CD4-positive, alpha-beta T cell treated with Interleukin-1 beta for 1 hour (primary cell): ENCODE results near the gene PMCH.
"Not testable (repeated sequence)": the region's sequence is repeated elsewhere in the genome, so short reads cannot be mapped to it uniquely, and the experiment has no call there.

Experiments
- DNase-seq, 2 donors: peaks; one replicate each; pipeline ENCODE4 v3.0.0-alpha.2; 2020 to 2022

Gene PMCH, protein sequence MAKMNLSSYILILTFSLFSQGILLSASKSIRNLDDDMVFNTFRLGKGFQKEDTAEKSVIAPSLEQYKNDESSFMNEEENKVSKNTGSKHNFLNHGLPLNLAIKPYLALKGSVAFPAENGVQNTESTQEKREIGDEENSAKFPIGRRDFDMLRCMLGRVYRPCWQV

DNA sequence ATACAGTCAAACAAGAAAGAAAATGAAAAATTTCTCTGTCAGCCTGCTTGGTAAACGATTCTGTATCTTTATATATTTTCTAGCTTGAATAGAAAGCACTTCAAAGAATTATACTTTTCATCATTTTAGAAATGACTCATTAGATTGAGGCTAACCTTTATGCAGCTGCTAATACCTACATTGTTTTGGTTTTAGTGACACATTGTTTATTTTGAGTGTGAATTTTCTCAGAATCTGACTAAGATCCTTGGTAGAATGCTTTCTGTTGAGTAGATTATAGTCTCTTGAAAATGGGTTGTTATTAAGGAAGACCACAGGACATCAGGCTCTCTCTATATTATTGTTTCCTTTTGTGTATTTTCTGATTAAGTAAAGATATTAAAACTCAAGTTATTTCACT is at the start of gene PMCH:
Gene PMCH (minus strand): TSS at position 45 of the 400 bp plus-strand sequence. CDS start 63 bp downstream, outside the sequence.
- DNase-seq = no peak

DNA sequence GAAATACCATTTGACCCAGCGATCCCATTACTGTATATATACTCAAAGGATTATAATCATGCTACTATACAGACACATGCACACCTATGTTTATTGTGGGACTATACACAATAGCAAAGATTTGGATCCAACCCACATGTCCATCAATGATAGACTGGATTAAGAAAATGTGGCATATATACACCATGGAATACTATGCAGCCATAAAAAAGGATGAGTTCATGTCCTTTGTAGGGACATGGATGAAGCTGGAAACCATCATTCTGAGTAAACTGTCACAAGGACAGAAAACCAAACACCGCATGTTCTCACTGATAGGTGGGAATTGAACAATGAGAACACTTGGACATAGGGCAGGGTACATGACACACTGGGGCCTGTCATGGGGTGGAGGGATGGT is 43.2 kb upstream of the PMCH start:
- DNase-seq = not testable (repeated sequence)

DNA sequence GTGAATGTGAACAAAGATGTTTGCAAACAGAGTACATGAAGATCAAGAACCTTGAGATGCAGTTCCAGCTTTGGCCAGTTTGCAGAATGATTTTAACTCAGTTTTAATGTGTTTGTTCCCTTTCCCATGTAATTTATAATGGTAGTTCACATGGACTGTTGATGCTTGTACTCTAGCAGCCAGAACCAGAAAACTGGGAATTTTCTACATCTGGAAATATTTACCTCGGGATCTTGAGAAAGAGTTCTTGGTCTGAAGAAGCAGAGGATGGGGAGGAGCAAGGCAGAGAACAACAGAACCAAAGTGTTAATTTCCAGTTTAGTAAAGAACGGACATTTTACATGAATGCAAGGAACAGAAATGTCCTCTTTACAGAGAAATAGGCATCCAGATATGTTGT is 37.0 kb upstream of the PMCH start:
- no peak for DNase-seq

DNA sequence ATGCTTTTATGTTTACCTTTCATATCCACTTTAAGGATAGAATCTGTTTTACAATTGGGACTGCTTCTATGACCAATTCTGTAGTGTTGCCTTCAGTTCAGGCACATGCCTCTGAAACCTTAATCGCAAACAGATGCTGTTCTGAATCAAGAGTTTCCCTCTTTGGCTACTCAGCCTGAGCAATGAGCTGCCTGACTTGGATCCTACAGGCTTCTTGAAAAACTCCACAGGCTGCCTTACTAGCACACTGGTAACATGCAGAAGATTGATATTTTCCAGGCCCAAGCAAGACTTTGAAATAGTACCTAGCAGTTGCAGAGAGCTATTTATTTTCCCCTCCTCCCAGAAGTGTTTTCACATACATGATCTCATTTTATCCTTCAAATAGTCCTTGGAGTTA is 34.8 kb upstream of the PMCH start:
- no peak for DNase-seq

DNA sequence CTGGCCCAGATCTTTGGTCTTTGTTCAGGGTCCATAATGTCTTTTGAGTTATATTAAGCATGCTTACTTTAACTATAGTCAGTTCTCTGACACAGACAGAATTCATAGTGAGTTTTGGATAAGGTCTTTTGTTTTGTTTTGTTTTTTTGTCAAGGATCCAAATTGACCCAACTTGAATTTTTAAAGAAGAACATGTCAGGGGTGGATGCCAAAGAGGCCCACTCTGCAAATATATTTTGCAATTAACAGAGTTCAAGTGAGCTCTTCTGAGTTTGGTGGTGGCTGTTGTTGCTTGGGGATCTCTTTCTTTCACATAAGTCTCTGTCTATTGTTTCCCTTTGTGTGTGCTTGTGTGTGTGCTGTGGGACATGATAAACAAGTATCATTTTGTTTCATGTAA is 34.4 kb upstream of the PMCH start:
- DNase-seq = no peak

DNA sequence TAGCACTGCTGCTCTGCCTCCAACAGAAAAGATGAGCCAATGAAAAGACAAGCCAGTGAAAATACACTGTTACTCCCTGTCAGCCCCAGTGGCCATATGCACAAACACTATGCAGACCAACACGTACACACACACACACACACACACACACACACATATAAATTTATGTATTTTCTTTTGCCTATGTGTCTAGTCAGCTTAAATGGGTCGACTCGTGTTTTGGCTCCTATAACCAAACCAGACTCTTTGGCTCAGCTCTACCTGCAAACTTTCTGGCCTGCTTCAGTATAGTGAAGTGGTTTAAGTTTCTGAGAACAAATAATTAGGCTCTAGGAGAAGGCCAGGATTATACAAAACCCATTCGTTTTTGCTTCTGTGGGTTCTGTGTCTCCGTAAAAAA is 30.3 kb upstream of the PMCH start:
- no peak for DNase-seq

DNA sequence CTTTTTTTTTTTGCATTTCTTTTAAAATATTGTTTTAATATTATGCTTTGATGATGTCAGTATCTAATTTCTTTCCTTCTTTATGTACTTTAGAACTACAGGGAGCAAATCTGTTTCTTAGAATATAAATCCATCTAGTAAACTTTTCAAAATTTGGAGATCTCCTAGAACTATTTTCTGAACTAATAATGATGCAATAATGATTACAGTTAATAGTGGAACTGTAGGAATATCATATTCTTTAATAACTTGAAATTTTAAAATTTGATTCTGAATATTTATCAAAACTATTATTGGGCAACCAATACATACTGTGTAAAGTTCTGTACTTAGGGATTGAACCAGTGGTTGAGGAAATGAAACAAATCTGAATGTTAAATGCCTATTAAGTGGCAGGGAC is 23.1 kb upstream of the PMCH start:
- DNase-seq = no peak

DNA sequence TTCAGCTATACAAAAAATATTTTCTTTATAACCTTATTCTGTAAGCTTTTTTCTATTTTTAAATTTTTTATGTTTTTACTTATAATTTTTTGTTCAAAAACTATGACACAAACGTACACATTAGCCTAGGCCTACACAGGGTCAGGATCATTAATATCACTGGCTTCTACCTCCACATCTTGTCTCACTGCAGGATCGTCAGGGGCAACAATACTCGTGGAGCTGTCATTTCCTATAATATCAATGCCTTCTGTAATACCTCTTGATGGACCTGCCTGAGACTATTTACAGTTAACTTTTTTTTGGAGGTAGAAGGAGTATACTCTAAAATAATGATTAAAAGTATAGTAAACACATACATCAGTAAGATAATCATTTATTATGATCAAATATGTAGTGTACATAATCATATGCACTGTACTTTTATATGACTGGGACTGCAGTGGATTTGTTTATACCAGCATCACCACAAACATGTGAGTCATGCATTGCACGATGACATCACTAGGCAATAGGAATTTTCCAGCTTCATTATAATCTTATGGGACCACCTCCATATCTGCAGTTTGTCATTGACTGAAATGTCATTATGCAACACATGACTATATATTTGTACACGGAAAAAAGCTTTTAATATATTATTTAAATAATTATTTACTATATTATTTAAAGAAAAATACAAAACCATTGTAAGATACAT is 18.5 kb upstream of the PMCH start:
- no peak for DNase-seq

DNA sequence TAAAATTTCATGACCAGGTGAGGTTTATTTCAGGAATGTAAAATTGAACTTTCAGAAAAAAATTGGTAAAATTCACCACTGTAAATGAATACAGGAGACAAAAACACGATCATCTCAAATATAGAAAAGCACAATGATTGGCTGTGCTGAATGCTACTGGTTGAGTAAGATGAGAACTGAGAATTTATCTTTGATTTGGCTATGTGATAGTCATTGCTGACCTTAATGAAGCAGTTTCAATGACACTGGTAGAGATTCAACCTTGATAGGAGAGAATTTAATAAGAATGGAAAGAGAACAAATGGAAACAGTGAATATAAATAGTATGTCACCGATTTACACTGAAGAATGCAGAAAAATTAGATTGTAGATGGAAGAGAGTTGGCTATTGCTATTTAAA is 6.4 kb upstream of the PMCH start:
- no peak for DNase-seq

DNA sequence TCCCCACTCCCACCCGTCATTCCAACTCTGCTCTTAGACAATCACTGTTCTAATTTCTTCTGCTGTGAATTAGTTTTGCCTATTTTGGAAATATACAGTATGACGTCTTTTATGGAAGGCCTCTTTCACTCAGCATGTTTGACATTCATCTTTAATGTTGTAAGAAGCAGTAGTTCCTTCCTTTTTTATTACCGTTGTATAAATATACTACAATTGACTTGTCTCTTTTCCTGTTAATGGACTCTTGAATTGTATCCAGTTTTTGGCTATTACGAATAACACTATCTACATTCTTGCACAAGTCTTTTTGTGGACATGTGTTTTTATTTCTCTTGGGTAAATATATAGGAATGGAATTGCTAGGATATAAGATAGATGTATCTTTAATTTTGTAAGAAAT is 4.9 kb upstream of the PMCH start:
- no peak for DNase-seq

DNA sequence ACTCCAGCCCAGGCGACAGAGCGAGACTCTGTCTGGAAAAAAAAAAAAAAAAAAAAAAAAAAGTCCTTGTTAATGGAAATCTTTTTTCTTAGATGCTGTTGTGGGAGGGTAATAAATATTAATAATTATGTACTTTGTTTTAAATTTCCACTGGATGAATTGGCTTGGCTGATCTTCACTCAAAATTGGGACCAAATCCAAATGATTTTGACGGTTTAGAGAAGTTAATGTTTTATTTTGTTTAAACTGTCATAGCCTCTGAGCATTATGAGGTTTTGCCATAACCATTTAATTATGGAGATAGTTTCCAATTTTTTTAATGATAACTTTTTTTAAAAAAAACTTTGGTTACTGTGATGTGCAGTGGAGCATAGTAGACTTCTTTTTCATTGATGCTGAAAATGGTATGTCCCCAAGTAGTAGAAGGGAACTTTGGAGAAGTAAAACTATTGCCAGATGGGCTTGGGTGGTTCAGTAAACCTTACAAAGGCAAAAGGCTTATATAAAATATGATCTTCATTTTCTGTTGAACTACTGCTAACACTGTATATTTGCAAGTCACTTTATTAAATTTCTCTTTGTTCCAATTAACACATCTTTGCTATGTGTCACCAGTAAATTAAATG is 3.9 kb upstream of the PMCH start:
- no peak for DNase-seq

DNA sequence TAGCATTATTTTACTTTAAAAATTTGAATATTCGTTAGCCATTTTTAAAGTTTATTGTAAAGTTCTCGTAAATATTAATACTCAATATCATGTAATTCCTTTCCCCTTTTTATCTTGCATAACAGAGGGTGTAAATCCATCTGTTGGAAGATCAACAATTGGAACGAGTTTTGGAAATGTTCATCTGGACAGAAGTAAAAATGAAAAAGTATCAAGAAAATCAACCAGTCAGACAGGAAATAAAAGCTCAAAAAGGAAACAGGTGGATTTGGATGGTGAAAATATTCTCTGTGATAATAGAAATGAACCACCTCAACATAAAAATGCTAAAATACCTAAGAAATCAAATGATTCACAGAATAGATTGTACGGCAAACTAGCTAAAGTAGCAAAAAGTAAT is 1.8 kb downstream of the PMCH start:
- no peak for DNase-seq

DNA sequence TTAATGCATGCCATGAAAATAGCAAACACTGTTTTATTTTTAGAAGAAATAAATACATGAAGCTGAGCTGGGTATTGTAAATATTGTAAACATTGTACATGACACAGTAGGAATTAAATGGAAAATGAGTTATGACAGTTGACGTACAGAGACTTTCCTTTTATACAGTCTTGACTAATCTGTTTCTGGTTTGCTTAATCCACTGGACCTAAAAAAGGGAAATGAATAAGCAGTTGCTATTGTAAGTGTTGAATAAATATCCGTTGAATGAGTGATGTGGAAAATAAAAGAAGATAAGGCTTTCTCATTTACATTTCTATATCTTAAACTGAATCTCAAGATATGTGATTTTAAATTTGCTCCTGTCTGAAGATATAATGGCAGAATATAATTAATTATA is 15.0 kb downstream of the PMCH start:
- no peak for DNase-seq

DNA sequence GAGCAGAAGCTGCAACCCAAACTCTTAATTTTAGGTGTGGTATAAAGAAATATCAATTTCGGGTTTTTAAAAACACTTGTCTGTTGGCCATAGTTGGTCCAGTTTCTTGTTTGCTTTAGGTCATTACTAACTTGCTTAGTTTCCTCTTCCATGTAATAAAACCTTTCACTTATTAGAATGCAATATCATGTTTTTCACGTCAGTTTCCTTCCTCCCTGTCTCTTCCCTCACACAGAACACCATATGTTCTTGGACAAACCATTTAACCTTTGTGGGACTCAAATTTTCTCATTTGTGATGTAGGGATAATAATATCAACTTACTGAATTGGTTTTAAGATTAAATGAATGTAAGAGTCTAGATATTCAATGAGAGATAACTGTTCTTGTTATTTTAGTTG is 22.9 kb downstream of the PMCH start:
- DNase-seq = no peak

DNA sequence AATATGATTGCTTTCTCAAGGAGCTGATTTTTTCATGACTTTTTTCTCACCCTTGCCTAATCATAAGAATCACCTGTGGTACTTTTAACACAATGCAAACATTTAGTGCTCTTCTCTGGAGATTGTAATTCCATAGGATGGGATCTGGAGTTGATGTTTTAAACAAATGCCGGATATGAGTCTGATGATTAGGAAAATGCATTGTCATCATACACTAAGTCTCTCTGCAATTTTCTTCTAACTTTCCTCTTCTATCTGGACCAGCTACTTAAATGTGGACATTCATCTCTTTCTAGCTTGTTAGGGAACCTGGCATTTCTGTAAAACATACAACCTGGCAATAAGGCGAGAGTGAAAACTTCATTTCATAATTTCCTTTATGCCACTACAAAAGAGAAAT is 23.5 kb downstream of the PMCH start:
- no peak for DNase-seq

DNA sequence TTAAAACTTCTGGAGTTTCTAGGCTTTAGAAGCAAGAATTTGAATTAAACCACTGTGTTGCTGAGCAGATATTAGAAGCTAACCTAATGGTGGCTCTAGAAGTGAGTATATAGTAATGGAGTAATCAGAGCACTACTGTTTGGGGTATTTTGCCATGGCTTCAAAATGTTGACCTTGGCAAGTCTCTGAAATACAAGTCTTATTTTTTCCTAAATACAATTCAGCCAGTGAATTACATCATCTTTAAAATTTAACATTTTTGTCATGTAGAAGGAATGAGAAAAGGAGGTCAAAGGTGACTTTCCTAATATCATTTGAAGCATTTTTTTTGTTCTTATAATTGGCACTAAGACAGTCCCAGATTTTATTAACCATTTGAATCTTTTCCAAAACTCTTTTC is 25.2 kb downstream of the PMCH start:
- DNase-seq = no peak

DNA sequence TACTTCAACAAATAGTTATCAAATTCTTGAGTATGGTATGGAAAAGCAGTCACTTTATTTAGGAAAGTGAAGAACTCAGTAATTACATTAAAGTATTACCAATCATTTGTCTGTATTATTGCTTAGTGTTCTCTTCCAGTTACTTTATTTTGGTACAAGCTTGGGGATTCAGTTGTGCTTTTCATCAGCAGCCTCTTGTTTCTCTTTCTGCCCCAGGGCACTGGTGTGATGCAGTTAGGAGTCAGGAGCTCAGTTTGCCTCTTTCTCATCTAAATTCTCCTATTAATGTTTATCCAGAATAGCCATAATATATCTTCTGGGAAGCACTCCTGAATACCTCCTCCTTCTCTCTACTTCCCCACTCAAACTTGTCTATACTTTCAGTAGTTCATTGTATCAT is 25.7 kb downstream of the PMCH start:
- no peak for DNase-seq

DNA sequence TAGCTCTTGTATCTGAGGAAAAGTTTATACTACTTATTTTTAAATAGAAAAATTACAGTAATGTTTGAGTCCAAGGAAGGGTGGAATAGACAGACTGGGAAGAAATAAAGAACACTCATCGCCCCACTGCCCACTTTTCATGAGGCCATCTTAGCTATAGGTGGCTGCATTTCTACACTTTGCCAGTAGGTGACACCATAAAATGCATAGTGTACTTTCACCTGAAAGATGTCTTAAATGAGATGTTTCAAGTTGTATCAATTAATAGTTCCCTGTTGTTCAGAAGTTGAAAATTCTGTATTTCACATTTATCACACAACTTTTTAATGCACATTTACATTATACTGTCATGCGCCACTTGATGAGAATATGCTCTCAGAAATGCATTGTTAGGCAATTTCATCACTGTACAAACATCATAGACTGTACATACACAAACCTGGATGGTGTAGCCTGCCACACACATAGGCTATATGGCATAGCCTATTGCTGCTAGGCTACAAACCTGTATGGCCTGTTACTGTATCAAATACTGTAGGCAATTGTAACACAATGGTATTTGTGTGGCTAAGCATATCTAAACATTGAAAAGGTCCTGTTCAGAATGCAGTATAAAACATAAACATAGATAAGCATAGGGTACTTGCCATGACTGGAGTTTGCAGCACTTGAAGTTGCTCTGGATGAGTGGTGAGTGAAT is 27.6 kb downstream of the PMCH start:
- DNase-seq = peak in 1 of 2 donors; percentile 19

DNA sequence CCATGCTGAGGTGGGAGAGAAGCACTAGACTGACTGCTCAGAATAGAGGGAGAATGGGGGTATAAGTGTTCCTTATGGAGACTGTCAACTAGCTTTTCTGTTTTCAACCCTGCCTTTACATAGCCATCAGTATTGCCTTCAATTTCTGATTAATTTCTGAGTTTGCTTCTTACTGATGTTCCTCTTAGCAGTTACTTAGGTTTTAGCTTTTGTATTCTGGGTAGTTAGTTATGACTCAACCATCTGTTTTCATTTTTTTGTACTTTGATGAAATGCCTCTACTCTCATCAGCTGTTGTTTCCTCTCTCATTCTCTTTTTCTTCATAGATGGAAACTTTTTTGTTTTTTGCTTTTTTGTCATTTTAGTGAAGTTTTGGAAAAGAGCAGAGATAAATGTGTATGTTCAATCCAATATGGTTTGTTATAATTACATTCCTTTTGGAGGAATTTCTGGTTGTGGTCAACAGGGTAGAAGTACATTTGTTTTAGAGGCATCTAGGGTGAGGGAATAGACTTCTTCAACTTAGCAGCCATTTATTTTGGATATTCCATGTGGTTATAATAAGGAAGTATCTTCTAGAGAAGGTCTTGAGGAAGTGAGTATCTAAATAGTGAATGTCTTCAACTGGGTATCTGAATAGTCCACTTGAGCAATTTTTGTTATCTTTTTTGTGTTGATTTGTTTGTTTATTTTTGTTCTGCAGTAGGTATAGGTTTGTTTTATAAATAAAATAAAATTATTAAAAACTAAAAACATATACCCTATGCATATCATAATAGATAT is 29.6 kb downstream of the PMCH start:
- DNase-seq = no peak

DNA sequence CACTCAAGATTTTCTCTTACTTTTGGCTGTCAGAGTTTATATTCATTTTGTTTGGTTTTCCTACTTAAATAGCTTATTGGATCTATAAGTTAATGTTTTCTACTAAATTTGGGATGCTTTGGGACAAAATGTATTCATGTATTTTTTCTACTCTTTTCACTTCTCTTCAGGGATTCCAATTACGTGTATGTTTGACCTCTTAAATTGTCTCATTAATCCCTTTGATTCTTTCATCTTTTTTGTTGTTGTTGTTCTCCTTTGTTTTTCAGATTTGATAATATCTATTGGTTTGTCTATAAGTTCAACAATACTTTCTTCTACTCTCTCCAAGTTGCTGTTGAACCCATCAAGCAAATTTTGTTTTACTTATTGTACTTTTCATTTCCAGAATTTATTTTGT is 34.2 kb downstream of the PMCH start:
- DNase-seq = no peak

DNA sequence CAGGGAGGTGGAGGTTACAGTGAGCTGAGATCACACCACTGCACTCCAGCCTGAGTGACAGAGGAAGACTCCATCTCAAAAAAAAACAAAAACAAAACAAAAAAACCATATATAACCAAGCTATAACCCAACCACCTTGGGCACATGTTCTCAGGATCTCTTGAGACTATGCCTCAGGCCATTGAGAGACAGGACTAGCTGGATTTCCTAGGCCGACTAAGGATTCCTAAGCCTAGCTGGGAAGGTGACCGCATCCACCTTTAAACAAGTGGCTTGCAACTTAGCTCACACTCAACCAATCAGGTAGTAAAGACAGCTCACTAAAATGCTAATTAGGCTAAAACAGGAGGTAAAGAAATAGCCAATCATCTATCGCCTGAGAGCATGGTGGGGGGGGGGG is 42.4 kb downstream of the PMCH start:
- DNase-seq = not testable (repeated sequence)

DNA sequence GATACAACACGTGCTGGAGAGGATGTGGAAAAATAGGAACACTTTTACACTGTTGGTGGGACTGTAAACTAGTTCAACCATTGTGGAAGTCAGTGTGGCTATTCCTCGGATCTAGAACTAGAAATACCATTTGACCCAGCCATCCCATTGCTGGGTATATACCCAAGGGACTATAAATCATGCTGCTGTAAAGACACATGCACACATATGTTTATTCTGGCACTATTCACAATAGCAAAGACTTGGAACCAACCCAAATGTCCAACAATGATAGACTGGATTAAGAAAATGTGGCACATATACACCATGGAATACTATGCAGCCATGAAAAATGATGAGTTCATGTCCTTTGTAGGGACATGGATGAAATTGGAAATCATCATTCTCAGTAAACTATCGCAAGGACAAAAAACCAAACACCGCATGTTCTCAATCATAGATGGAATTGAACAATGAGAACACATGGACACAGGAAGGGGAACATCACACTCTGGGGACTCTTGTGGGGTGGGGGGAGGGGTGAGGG is 50.5 kb downstream of the PMCH start:
- not testable (repeated sequence) for DNase-seq
